Measurements from ENCODE around the gene KHNYN.
"Not testable (repeated sequence)": the region's sequence is repeated elsewhere in the genome, so short reads cannot be mapped to it uniquely, and the experiment has no call there.

KHNYN gene

DNA sequence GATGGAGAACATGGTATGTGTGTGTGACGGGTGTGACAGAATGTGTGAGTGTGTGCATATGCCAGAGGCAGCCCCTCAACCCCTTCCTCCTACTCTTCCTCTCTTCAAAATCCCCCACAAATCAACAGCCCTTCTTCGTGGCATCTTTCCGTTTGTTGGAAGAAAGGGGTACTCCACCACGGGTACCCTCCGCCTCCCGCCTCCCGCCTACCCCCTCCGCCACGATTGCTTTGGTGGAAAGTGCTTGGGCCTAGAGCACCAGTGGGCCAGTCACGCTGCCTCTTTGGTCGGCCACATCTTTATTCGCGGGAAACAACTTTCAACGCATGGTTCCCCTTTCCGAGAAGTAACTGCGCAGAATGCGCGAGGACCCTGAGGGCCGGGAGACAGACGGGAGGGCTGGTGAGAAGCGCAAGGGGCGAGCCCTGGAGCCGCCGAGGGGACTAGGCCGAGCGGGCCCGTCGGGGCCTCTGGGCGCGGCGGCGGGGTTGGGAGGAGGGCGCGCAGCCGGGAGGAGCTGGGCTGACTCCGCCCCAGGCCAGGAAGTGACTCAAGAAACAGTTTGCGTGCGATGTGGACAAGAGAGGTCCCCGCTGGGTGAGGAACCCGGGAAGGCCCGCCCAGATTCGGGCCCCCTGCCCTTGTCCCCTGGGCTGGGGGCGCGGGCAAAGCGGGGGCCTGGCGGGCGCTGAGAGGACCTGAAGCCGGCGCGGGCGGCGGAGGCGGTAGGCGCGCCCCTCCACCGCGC, at the start of gene KHNYN, which contains the start of gene CBLN3:
Gene KHNYN, plus strand, starts transcription at position 560 of the 748 bp plus-strand sequence. CDS start 777 bp downstream, outside the sequence.
Gene CBLN3, minus strand, starts transcription at position 274 of the 748 bp plus-strand sequence. CDS start 614 bp downstream, outside the sequence.
- peak; percentile 83 for DNase-seq

GRCh38 chr14:24381363-24382063, 48.2 kb upstream of the KHNYN start:
- no peak for DNase-seq

DNA sequence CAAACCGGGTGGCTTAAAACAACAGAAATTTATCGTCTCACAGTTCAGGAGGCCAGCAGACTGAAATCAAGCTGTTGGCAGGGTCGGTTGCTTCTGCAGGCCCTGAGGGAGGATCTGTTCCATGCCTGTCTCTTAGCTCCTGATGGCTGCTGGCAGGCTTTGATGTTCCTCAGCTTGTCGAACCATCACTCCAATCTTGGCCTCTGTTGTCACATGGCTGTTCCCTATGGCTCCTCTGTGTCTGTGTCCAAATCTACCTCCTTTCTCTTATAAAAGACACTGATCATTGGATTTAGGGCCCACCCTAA, 47.7 kb upstream of the KHNYN start:
- DNase-seq: no peak

GRCh38 chr14:24384169-24384568, 45.6 kb upstream of the KHNYN start:
- no peak for DNase-seq

GRCh38 chr14:24385524-24385923, 44.2 kb upstream of the KHNYN start:
- no peak for DNase-seq

GRCh38 chr14:24387009-24387345, 42.8 kb upstream of the KHNYN start:
- no peak for DNase-seq

GRCh38 chr14:24387579-24387978, 42.2 kb upstream of the KHNYN start:
- not testable (repeated sequence) for DNase-seq

- no peak for DNase-seq
These were observed 41.1 kb upstream of the KHNYN start for GRCh38 chr14:24388474-24389179.

- no peak for DNase-seq
These were observed 40.4 kb upstream of the KHNYN start for GRCh38 chr14:24389226-24389848.

- DNase-seq: peak; percentile 77
These were observed 38.9 kb upstream of the KHNYN start for GRCh38 chr14:24390701-24391468.

GRCh38 chr14:24392325-24393091, 37.2 kb upstream of the KHNYN start:
- no peak for DNase-seq

- peak; percentile 25 for DNase-seq
These were observed 35.5 kb upstream of the KHNYN start for GRCh38 chr14:24394275-24394674.

DNA sequence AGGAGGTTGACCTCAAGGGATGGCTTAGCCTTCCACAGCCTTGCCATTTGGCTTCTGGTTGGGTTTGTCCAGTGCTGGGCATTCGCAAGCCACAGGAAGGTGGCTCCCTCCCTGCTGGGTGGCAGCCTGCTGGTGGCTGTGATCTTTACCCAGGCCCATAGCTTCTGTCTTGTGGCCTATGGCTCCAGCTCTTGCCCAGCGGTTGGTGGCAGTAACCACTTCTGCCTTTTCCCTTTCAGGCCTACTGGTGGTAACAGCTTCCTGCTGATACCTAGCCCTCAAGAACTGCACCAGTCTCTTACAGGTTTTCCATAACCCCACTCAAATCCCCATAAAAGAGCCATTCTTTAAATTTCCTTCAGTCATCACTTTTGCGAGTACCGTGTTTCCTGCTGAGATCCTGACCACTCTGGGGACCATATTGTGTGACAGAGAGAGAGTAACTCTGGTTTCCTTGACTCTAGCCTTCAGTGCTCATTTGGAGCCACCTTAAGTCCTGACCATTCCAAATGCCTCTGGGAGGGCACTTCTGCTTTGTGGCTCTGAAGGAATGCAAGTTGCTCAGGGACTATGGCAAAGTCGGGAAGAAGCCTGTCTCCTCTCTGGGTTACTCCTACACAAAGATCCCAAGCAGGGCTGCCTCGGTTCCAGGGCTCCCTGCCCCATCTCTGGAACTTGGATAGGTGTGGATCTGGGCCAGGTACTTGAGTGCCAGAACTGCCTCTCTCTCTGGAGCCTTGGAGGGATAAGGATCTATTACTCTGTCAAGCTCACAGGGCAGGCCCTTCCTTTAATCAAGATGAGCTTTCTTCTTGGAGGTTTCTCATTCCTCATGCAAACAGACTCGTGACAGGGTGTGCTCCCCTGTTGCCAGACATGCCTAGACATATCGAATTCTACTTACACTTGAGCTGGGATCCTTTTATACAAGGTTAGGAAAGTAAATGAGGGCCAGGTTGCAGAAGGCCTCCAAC, 33.9 kb upstream of the KHNYN start:
- DNase-seq: peak; percentile 92

GRCh38 chr14:24397639-24398292, 32.0 kb upstream of the KHNYN start:
- no peak for DNase-seq

DNA sequence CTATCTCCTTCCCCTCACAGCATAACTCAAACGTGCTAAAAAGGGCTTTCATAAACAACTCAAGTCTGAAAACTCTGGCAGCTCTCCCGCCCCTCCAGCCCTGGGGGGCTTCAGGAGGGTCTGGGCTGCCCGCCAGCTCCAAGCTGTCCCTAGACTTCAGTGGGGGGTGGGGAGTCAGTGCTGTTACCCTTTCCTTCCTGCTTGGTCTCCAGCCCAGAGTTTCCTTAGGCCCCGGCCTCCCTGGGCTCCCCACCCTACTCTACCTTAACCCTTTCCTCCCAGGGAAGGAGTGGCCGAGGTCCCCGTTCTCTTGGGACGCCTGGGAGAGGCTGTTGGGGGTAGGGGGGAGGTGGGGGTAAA, 31.5 kb upstream of the KHNYN start:
- DNase-seq: peak; percentile 40

DNA sequence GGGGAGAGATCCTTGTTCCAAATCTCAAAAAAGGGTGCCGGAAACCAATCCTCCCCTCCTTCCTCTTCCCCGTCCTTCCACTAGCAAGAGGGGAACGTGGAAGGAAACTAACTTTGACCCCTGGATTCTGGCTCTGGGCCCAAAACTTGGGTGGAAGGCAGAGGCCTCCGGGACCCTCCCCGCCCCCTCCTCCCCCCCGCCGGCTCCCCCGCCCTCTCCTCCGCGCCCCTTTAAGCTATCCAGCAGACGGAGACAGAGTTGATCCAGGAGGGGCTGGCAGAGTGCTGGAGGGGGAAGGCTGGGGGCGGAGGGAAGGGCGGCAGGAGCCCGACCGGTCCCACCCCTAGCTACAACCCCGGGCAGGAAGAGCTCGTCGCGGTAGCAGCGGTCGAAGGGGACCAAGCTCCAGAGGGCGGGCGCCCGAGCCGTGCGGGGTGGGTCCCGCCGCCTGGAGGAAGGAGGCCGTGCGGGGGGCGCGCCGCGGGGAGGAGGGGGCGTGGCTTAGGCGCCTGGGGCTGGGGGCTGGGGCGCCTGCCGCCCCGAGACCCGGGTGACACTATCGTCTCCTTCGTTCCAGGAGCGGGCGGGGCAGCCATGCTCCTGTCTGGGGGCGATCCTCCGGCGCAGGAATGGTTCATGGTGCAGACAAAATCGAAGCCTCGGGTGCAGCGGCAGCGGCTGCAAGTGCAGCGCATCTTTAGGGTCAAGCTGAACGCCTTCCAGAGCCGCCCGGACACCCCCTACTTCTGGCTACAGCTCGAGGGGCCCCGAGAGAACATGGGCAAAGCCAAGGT, 30.9 kb upstream of the KHNYN start, which contains the start of gene NYNRIN:
Gene NYNRIN, plus strand, starts transcription at position 351 of the 794 bp plus-strand sequence. Its CDS starts 244 bp downstream, at position 595.
- peak; percentile 77 for DNase-seq

DNA sequence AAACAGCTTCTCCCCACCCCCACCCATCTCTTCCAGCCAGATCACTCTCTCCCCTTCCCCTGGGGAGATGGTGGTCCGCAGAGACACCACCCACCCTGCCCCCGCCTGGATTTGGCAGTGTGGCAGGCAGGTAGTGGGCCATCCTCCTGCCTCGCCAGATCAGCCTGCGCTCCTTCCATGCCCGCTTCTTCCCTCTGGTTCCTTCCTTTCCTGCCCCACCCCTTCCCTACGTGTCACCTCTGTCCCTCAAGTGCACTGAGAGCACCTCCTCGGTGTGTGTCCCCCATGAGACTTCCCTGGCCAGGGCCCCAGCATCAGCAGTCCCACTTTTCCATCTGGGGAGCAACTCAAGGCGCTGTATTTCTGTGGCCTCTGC, 30.3 kb upstream of the KHNYN start:
- no peak for DNase-seq

- no peak for DNase-seq
These were observed 29.6 kb upstream of the KHNYN start for GRCh38 chr14:24399999-24400718.
